GM13977 (cell line): Measurements from ENCODE around the gene GBE1.
A peak's percentile ranks its signal among the peaks of the same experiment; 100 is the strongest.
"Not testable (repeated sequence)": the region's sequence is repeated elsewhere in the genome, so short reads cannot be mapped to it uniquely, and the experiment has no call there.

Experiments used
- DNase-seq: peaks from one replicate; pipeline ENCODE4 v3.0.0; 2012; ENCODE audit warnings: low spot score
- in situ Hi-C: fragments of 300-500 bp; cut with MboI; formaldehyde crosslinking; loops from one replicate; pipeline ENCODE4 v1.12.0; 2022; ENCODE audit warnings: low sequenced_read_pairs, low pct_unique_long_range_greater_than_20kb, mixed read lengths, inconsistent platforms; ENCODE audit not compliant: unreplicated experiment
- TF ChIP-seq, protein P1 (sequence below): IDR thresholded peaks from 2 replicates; pipeline ENCODE4 v1.5.1; 2012; ENCODE audit warnings: mild to moderate bottlenecking, control low read depth; ENCODE audit not compliant: insufficient read depth; ENCODE audit errors: extremely low read depth, missing control alignments

GBE1 gene

DNA sequence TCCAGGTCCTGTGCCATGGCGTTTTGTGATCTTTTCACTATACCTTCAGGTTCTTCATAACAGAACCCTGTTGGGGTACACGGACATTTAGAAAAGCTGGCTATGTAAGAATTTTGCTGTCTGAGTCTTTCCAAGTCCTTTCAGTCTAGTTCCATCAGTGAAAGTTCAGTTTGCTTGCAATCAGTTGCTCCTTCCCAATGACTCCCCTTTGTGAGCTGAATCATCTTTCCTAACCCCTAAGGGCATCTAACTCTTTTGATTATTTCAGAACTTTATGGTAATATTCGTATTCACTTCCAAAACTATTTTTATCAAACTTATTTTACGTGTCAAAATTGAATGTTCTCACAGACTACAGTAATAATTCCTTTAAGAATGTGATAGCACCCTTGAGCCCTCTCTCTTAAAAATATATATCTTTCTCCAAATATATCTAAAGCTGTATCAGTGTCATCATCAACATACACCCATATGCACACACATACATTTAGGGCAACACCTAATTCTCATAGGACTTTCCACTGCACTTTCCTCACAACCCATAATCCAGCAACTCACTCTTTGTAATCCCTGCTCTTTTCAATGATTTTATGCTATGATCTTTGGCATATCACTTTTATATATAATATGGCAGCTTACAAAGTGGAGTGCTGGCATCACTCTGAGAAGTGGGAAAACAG, 263.7 kb downstream of the GBE1 start:
- TF ChIP-seq, protein P1, sequence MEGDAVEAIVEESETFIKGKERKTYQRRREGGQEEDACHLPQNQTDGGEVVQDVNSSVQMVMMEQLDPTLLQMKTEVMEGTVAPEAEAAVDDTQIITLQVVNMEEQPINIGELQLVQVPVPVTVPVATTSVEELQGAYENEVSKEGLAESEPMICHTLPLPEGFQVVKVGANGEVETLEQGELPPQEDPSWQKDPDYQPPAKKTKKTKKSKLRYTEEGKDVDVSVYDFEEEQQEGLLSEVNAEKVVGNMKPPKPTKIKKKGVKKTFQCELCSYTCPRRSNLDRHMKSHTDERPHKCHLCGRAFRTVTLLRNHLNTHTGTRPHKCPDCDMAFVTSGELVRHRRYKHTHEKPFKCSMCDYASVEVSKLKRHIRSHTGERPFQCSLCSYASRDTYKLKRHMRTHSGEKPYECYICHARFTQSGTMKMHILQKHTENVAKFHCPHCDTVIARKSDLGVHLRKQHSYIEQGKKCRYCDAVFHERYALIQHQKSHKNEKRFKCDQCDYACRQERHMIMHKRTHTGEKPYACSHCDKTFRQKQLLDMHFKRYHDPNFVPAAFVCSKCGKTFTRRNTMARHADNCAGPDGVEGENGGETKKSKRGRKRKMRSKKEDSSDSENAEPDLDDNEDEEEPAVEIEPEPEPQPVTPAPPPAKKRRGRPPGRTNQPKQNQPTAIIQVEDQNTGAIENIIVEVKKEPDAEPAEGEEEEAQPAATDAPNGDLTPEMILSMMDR, result no peak
- DNase-seq, result no peak
- in situ Hi-C loops, result loop anchor here (10.0 kb wide), 1 partner anchor 637 kb away; no protein-coding TSS in a partner anchor

DNA sequence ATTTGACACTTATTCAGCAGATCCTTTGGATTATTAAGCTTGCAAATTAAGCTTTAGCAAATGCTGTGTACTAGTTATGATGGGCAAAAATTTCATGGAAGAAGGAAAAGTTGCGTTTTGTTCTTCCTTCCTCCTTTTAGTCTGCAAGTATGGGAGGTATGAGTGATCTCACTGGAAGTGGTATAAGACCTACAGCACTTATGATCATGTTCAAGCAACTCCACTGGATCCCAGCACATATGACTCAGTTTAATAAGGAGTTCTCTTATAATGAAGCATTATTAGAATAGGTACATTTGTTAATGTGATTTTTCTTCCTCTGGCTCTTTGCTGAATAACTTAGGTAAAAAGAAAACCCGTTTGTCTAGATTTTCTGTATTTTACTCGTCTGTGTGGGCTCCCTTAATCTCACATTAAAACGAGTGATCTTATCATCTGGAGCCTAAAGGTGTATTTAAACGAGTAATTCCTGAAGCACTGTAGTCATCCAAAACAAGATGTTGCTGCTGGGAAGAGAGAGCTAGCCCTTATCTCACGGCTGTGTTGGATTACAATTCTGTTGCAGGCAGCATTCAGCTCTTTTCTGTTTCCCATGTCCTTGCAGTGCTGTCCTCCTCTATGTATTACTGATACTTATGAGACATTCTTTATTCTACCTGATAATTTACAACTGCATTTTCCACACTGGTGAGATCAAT, 264.9 kb downstream of the GBE1 start:
- in situ Hi-C loops, result loop anchor here (10.0 kb wide), 1 partner anchor 638 kb away; no protein-coding TSS in a partner anchor
- no peak for DNase-seq
- TF ChIP-seq, protein P1, result no peak

DNA sequence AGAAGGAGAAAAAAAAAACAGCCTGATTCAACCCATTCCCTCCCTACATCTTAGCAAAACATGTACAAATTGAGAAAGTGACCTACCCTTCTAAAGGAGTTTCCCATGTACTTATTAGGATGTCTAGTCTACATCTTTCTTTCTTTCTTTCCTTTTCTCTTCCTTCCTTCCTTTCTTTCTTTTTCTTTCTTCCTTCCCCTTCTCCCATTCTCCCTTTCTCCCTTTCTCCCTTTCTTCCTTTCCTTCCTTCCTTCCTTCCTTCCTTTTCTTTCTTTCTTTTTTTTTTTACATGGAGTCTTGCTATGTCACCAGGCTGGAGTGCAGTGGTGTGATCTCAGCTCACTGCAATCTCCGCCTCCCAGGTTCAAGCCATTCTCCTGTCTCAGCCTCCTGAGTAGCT, 269.0 kb downstream of the GBE1 start:
- DNase-seq, result not testable (repeated sequence)
- in situ Hi-C loops, result loop anchor here (10.0 kb wide), 1 partner anchor 642 kb away; no protein-coding TSS in a partner anchor

DNA sequence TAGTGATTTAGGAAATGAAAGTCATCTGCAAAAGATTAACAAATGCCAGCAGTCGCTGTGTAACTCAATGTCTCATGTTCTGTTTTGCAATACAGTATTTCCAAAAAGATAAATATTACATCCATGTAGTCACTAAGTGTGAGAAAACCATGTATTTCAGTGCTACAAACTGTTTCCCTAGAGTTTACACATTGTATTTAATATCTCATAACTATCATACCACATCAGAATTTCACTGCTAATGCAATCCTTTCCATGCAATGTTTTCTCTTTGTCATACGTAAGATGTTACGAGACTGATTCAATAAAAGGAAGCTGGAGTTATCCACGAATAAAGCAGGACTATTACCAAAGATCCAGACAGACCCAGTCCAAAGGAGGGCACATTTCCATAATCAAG, 269.4 kb downstream of the GBE1 start:
- in situ Hi-C loops, result loop anchor here (10.0 kb wide), 1 partner anchor 643 kb away; no protein-coding TSS in a partner anchor
- DNase-seq, result no peak
- TF ChIP-seq, protein P1, result no peak

DNA sequence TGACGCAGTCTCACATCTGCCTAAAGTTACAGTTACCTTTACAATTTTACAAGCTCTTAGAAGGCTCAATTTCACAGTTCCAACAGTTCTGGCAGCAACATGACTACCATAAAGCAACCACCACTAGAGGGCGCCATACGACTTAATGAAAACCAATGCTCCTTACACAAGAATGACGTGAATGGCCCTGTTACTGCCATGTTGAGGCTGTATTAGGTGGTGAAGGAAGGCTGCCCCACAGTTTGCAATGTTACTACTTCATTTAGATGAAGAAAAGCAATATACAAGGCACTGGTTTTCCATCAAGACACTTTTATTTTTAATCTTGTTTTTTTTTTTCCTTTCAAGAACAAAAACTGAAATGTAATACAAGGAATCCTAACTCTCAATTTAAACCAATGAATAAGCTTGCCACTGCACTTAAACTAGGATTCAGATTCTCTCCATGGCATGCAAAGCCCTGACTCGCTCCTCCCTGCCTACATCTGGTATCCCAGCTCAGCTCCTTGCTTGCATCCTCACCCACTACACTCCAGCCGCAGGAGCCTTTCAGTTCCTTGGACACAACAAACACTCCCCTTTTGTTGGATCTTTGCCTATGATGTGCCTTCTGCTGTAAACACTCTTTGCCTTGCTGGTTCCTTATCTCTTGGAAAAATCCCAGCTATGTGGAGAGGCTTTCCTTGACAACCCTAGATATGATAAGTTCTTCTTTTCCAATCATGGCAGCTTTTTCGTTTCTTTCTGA, 270.7 kb downstream of the GBE1 start:
- in situ Hi-C loops, result loop anchor here (10.0 kb wide), 1 partner anchor 644 kb away; no protein-coding TSS in a partner anchor
- TF ChIP-seq, protein P1, result peak; percentile 76
- peak; percentile 56 for DNase-seq

DNA sequence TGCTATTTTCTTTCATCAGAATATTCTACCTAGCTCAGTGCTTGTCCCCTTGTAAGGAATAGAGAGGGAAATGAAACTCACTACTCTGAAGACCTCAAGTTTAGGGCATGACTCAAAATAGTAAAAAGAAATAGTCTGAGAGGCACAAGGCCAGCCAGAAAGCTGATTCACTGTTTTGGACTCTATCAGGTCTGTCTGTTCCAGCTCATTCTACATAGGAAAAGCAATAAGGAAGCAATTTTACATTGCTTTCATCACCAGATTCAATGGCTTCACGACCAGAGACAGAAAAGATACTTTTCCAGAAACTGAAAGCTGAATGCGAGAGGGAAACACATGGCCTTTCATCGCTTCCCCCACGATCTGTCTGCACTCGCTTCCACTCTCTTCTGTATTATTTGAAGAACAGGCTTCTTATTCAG, 276.0 kb downstream of the GBE1 start:
- peak; percentile 29 for DNase-seq
- in situ Hi-C loops, result no loop called here
- TF ChIP-seq, protein P1, result no peak

DNA sequence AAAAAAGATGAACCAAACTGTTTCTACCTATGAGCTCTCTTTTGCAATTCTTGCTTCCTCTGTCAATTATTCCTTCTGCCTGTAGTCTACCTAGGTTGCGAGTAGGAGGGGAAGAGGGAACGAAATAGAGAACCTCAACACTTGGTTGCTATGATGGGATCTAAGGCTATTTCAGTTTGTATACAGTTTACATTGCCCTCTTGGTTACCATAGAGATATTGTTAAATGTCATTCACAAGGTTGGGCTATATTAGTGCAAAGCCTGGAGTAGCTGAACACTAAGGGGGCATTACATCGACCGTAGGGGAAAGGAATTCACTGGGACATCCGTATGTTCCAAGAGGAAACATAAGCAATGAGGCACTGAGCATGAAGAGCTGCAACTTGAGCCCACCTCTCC, 276.9 kb downstream of the GBE1 start:
- no peak for DNase-seq
- TF ChIP-seq, protein P1, result no peak
- in situ Hi-C loops, result no loop called here
